D721Med (cell line): ENCODE measurements around the gene SPSB2.
"Not testable (repeated sequence)": the region's sequence is repeated elsewhere in the genome, so short reads cannot be mapped to it uniquely, and the experiment has no call there.

Experiments used
- DNase-seq: peaks from one replicate; pipeline ENCODE4 v3.0.0; 2011; ENCODE audit warnings: low spot score; ENCODE audit not compliant: insufficient read length
- FAIRE-seq: peaks from 2 replicates; lab custom pipeline; 2011; peaks lifted over from hg19 to GRCh38; lab: Jason Lieb, UNC
- CTCF ChIP-seq: IDR thresholded peaks from 2 replicates; pipeline ENCODE4 v1.5.1; 2012; ENCODE audit warnings: mild to moderate bottlenecking, control low read depth; ENCODE audit not compliant: insufficient read depth; ENCODE audit errors: missing control alignments

SPSB2 gene

GRCh38 chr12:6915789-6916285, 42.7 kb upstream of the SPSB2 start:
- FAIRE-seq (no peak), DNase-seq (no peak)
- TF ChIP-seq CTCF, result no peak

GRCh38 chr12:6914947-6915788, 42.1 kb upstream of the SPSB2 start:
- no peak for TF ChIP-seq CTCF
- FAIRE-seq (no peak), DNase-seq (peak; percentile 97)

- FAIRE-seq (no peak), DNase-seq (peak; percentile 73)
- no peak for TF ChIP-seq CTCF
These were observed 41.3 kb upstream of the SPSB2 start, which contains the start of gene ENO2 for GRCh38 chr12:6914246-6914946. Gene ENO2, plus strand, starts transcription at chr12:6914580. Its CDS starts 1,253 bp downstream, at chr12:6915833.

GRCh38 chr12:6912164-6912935, 39.2 kb upstream of the SPSB2 start:
- DNase-seq (no peak), FAIRE-seq (no peak)
- no peak for TF ChIP-seq CTCF

GRCh38 chr12:6909421-6910145, 36.5 kb upstream of the SPSB2 start:
- FAIRE-seq, result no peak
- no peak for DNase-seq
- TF ChIP-seq CTCF, result no peak

- DNase-seq, FAIRE-seq: not testable (repeated sequence)
These were observed 35.0 kb upstream of the SPSB2 start for GRCh38 chr12:6908141-6908540.
